IPS-20b (cell line): ENCODE measurements around the gene RPL10A.
A peak's percentile ranks its signal among the peaks of the same experiment; 100 is the strongest.

ENCODE experiments used
- H3K27ac ChIP-seq: one replicate; pipeline ENCODE4 v1.5.1; 2013; ENCODE audit warnings: low read length
- H3K27me3 ChIP-seq: 2 replicates; pipeline ENCODE4 v1.6.1; 2013; ENCODE audit warnings: mild to moderate bottlenecking, low read length, inconsistent platforms; ENCODE audit not compliant: insufficient read depth
- H3K36me3 ChIP-seq: 2 replicates; pipeline ENCODE4 v1.6.1; 2013; ENCODE audit warnings: low read depth, mild to moderate bottlenecking, inconsistent platforms, low read length, moderate library complexity; ENCODE audit not compliant: insufficient read depth
- H3K4me1 ChIP-seq: 2 replicates; pipeline ENCODE4 v1.6.1; 2013; ENCODE audit warnings: mild to moderate bottlenecking, control low read depth, inconsistent platforms, low read length, moderate library complexity; ENCODE audit not compliant: insufficient read depth
- H3K4me3 ChIP-seq: 2 replicates; pipeline ENCODE4 v1.5.1; 2013; ENCODE audit warnings: mild to moderate bottlenecking, low read length, inconsistent platforms
- H3K9ac ChIP-seq: 2 replicates; pipeline ENCODE4 v1.6.1; 2013; ENCODE audit warnings: low read depth, mild to moderate bottlenecking, inconsistent platforms, low read length, moderate library complexity
- H3K9me3 ChIP-seq: 2 replicates; pipeline ENCODE4 v1.6.1; 2013; ENCODE audit warnings: mild to moderate bottlenecking, low read depth, low read length, inconsistent platforms; ENCODE audit not compliant: insufficient read depth

Gene RPL10A

DNA sequence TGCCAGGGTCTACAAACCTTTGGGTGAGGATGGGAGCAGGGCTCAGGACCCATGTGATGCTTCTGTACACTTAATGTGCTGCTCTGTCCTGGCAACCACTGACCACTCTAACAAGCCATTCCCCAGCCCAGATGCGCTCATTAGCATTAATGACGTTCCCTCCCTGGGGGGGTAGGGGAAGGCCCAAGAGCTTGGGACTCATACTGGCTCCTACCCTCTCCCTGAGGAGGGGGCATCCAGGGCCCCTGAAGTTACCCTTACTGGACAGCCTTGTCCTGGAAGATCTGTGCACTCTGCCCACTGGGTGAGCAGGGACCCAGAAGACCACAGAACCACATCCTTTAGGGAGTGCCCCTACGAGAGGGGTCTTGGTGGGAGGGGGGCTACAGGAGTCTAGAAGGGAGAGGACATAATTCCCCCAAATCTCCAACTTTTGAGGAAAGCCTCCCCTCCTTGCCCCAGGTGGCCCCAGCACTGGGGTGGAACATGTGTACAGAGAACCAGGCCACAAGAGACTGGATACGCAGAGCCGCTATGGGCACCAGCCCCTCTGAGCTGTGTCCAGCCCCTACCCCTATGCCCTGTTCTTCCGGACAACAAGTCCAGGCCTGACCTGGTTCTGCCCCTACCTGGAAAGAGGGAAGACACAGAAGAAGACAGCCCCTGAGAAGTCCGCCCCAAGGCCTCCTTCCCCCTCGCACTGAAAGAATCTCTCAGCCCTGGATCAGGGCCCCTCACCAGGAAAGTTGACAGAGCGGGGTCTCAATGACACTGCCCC, 27.2 kb downstream of the RPL10A start:
- H3K4me1 ChIP-seq: peaks cover 58% of the 10 kb centered on the region
- H3K9ac ChIP-seq: peak overlapping the region; percentile 69; the same call in 1 of the 2 replicates
- H3K27me3 ChIP-seq: peaks cover 38% of the 10 kb centered on the region
- H3K27ac ChIP-seq: no peak overlapping the region
- H3K9me3 ChIP-seq: no peaks in the 10 kb centered on the region
- H3K36me3 ChIP-seq: no peaks in the 10 kb centered on the region
- peak overlapping the region; percentile 80 for H3K4me3 ChIP-seq

DNA sequence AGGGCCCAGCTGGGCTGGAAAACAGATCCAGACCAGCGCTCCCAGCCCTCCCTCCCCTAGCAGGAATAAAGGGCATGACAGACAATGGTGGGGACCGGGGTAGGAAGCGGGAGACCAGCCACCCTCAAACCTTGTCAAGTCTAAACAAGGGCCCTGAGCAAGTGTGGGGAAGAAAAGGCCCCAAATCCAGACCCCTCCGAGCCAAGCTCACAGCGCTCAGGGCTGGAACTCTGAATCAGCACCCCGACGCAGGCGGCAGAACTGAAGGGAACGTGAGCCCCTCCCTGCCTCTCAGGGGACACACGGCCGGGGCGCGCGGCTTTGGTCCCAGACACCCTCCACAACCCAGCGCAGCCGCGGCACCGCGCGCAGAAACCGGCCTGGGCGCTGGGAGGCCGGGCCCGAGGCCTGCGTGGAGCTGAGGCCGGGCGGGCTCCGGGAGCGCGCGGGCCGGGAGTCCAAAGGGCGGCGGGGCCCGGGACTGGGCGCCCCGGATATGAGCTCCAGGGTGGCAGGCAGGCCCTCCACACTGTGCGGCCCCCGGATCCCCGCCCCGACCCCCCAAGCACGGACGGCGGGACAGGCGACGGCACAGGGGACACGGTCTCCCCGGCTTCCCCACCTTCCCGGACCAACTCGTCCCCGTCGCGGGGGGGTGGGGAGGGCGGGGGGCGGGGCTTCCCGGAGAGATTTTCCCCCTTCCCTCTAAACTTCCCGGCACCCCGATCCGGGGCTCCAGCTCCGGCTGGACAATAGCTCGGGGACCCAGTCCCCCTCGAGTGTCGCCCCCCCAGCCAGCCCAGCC, 28.0 kb downstream of the RPL10A start:
- no peaks in the 10 kb centered on the region for H3K36me3 ChIP-seq
- H3K4me1 ChIP-seq: peaks cover 50% of the 10 kb centered on the region
- H3K4me3 ChIP-seq: peak overlapping the region; percentile 80
- no peaks in the 10 kb centered on the region for H3K9me3 ChIP-seq
- no peak overlapping the region for H3K27ac ChIP-seq
- H3K9ac ChIP-seq: peak overlapping the region; percentile 69; the same call in 1 of the 2 replicates
- peaks cover 38% of the 10 kb centered on the region for H3K27me3 ChIP-seq

DNA sequence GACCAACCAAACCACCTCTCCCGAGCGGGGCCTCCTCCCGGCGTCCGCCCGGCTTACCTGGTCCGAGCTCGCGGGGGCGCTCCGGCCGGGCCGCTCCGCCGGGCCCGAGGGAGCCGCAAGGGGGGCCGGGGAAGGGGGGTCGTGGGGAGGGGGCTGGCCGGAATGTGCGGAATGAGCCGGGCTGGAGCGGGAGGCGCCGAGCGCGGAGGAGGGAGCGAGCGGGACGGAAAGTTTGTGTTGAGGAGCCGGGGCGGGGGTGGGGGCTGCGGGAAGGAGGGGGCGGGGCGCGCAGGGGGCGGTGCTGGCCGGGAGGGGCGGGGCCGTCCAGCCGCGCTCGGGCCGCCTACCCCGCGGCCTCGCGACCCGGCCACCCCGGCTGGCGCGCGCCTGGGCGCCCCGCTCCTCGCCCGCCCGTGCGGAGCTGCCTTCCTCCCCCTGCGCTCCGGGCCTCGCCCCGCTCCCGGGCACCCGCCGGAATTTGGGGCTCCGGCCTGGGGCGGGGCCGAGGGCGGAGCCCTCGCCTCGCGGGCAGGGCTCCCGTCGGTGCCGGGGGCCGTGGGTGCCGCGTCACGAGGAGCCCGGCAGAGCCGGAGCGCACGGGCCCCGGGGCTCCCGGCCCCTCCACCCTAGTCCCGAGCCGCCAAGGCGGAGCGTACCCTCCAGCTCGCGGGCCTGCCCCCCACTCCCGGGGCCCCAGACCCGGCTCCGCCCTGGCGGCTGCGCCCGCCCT, 28.8 kb downstream of the RPL10A start, which contains the start of gene TEAD3:
TSS of gene TEAD3 (minus strand) at position 239 of the 730 bp plus-strand sequence.
- Histone ChIP-seq H3K9ac (peak within 1 kb of the TSS; percentile 88), H3K36me3 (no peaks in the 10 kb centered on the region), H3K4me1 (peaks cover 42% of the 10 kb centered on the region), H3K27me3 (peaks cover 38% of the 10 kb centered on the region), H3K4me3 (peak within 1 kb of the TSS; percentile 80), H3K27ac (peak within 1 kb of the TSS; percentile 72), H3K9me3 (no peaks in the 10 kb centered on the region)

DNA sequence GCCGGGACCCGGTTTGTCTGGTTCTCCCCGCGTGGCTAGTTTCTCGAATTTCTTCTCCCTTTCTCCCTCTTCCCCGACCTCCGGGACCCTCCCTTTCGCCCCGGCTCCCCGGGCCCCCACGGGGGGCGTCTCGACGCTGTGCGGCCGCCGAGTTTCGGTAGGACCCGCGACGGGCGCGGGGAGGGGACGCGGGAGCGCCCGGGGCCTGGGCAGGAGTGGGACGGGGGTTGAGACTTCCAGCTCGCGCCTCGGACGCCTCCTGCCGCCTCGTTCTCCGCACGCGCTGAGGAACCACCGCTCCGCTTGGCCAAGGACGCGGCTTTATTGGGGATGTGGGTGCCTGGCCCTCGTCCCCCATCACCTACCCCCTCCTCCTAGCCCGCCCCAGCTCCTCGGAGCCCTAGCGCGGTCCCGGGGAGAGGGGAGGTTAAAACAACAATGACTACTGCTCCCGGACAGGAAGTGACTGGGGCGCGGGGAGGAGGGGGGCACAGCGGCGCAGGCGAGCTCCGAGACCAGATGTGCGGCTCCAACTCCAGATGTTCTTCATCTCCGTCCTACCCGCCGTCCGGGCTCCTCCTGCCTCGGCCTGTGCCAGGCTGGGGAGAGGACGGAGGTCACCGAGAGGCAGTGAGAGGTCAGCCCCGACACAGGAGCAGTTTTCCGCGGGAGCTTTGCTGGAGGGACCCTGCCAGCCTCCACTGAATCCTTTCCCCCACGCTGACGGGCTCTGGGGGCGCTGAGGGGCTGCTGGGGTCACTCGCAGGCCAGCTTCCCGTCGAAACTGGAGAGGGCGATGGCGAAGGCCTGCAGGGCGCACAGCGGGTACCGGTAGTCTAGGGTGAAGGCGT, 29.6 kb downstream of the RPL10A start:
- peak overlapping the region; percentile 72 for H3K27ac ChIP-seq
- H3K36me3 ChIP-seq: no peaks in the 10 kb centered on the region
- H3K9ac ChIP-seq: peak overlapping the region; percentile 88
- peaks cover 34% of the 10 kb centered on the region for H3K4me1 ChIP-seq
- H3K27me3 ChIP-seq: peaks cover 38% of the 10 kb centered on the region
- no peaks in the 10 kb centered on the region for H3K9me3 ChIP-seq
- H3K4me3 ChIP-seq: peak overlapping the region; percentile 80

DNA sequence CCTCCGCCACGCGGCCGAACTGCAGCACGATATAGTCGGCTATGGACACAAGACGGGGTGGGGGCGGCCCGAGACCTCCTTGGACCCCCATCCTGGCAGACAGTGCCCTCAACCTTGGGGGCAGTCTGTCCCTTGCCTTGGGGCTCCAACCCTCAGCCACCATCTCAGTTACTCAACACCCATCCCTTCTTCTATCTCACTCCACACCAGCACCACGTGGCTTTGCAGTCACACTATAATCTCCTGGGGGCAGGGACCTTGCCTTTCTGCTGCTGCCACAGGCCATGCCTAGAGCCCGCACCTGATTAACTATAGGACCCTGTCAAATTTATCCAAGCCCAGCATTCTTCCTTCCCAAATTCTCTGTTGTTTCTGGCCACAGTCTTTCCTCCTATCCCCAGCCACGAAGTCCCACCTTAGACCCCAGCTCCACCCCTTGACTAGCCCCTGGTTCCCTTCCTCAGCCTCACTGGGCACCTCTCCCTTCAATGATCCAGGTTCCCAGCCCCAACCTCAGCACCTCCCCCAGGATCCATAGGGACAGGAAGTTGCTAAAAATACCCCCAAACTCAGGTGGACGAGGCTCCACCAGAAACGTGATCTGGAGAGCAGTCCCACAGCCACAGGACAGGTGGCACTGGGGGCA, 30.3 kb downstream of the RPL10A start:
- Histone ChIP-seq H3K36me3 (no peaks in the 10 kb centered on the region), H3K9ac (peak overlapping the region; percentile 88; the same call in 1 of the 2 replicates), H3K27me3 (peaks cover 38% of the 10 kb centered on the region), H3K4me1 (peaks cover 29% of the 10 kb centered on the region), H3K27ac (peak overlapping the region; percentile 33), H3K4me3 (peak overlapping the region; percentile 80), H3K9me3 (no peaks in the 10 kb centered on the region)

DNA sequence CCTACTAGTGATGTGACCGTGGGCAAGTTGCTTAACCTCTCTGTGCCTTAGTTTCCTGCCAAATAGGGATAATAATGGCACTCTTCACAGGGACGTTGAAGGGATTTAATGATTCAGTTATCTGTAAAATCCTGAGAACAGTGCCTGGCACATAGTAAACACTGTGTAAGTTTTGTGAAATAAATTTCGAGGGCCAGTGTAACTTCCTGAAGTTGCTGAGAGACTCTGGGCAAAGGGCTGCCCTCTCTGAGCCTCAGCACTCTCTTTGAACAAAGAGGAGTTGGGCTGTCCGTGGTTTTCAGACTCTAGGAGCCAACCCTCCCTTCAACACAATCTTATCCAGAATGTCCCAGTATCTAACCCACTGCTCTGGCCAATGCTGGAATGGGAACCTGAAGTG, 31.2 kb downstream of the RPL10A start:
- no peak overlapping the region for H3K27ac ChIP-seq
- no peak overlapping the region for H3K4me3 ChIP-seq
- H3K27me3 ChIP-seq: peaks cover 38% of the 10 kb centered on the region
- H3K4me1 ChIP-seq: peaks cover 20% of the 10 kb centered on the region
- H3K9ac ChIP-seq: 0 out of 2 replicates have a peak overlapping the region, but pooled peaks have one; percentile 88
- H3K36me3 ChIP-seq: no peaks in the 10 kb centered on the region
- no peaks in the 10 kb centered on the region for H3K9me3 ChIP-seq

DNA sequence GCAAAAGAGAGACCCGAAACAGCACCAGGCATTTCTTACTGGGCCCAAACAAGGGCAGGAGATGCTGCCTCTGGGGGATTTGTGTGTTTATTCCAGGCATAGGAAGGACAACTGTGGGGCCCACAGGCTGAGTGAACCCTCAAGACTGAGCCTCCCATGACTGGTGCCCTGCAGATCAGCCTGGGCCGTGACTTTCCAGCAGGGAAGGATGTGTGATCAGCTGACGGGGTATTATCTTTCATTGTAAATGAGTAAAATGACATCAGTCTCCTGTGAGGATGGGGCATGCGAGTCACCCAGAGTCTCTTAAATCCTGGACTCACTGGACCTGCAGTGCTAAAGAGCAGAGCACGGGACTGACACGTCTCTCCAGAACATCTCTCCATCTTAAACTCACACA, 32.6 kb downstream of the RPL10A start:
- Histone ChIP-seq H3K27me3 (peaks cover 28% of the 10 kb centered on the region), H3K27ac (no peak overlapping the region), H3K9ac (no peak overlapping the region)

DNA sequence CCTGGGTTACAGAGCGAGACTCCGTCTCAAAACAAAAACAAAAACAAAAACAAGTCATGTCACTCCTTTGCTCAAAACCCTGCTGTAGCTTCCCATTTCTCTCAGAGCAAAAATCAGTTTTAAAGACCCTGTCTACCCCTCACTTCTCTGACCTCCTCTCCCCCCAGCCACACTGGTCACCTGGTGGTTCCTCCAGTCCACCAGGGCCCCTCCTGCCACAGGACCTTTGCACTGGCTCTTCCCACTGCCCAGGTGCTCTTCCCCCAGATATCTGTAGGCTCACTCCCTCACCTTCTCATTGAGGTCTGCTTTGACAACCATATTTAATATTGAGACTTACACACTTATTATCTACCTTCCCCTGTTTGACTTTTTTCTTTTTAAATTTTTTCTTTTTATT, 33.6 kb downstream of the RPL10A start:
- peaks cover 7% of the 10 kb centered on the region for H3K4me1 ChIP-seq
- H3K27ac ChIP-seq: no peak overlapping the region
- no peaks in the 10 kb centered on the region for H3K36me3 ChIP-seq
- no peak overlapping the region for H3K9ac ChIP-seq
- H3K27me3 ChIP-seq: peaks cover 33% of the 10 kb centered on the region
- H3K9me3 ChIP-seq: no peaks in the 10 kb centered on the region
- no peak overlapping the region for H3K4me3 ChIP-seq

More for the DNA sequence above, 32.6 kb downstream of the RPL10A start:
- H3K9me3 ChIP-seq: no peaks in the 10 kb centered on the region
- no peak overlapping the region for H3K4me3 ChIP-seq
- no peaks in the 10 kb centered on the region for H3K36me3 ChIP-seq
- H3K4me1 ChIP-seq: peaks cover 8% of the 10 kb centered on the region

DNA sequence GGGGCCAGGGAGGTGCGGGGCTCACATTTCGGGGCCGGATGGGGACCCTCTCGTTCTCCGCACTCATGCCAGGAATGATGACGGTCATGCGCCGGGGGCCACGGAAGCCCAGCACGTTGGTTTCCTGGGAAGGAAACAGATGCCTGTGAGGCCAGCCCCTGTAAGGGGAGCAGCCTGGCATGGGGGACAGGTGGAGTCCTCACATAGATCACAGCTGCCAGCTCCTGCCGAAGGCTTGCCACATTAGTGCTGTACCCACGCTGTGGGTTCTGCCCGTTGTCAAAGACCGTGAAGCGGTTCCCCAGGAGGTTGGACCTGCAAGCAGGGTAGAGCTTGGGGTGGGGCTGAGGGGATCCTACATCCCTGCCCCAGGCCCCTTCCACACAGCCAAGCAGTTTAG, 35.3 kb downstream of the RPL10A start:
- Histone ChIP-seq H3K27ac (no peak overlapping the region), H3K27me3 (peaks cover 28% of the 10 kb centered on the region), H3K4me3 (no peak overlapping the region), H3K9me3 (no peaks in the 10 kb centered on the region), H3K4me1 (peaks cover 9% of the 10 kb centered on the region), H3K36me3 (no peaks in the 10 kb centered on the region), H3K9ac (no peak overlapping the region)

DNA sequence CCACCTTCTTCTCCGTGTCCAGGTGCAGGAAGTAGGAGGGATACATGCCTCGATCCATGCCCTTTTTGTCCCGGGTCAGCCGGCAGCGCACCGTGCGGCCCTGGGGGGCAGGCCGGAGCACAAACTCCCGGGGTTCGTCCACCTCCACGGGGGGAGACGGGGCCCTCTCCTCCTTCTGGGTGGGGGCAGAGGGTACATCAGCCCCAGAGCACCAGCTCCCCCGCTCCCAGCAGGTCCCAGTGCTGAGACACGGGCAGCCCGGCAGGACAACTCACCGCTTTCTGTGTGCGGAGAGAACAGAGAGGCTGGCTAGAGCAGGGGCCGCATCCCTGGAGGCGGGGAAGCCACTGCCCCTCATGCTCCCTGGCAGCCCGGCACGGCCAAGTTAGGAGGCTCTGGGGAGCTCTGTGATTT, 37.8 kb downstream of the RPL10A start:
- Histone ChIP-seq H3K4me3 (peak overlapping the region; percentile 30; the same call in 1 of the 2 replicates), H3K9me3 (no peaks in the 10 kb centered on the region), H3K27ac (no peak overlapping the region), H3K36me3 (no peaks in the 10 kb centered on the region), H3K9ac (peak overlapping the region; percentile 18; the same call in 1 of the 2 replicates), H3K27me3 (peaks cover 23% of the 10 kb centered on the region), H3K4me1 (peaks cover 9% of the 10 kb centered on the region)
